ENCODE measurements around the gene EIF4A2.
A peak's percentile ranks its signal among the peaks of the same experiment; 100 is the strongest.

The EIF4A2 gene

DNA sequence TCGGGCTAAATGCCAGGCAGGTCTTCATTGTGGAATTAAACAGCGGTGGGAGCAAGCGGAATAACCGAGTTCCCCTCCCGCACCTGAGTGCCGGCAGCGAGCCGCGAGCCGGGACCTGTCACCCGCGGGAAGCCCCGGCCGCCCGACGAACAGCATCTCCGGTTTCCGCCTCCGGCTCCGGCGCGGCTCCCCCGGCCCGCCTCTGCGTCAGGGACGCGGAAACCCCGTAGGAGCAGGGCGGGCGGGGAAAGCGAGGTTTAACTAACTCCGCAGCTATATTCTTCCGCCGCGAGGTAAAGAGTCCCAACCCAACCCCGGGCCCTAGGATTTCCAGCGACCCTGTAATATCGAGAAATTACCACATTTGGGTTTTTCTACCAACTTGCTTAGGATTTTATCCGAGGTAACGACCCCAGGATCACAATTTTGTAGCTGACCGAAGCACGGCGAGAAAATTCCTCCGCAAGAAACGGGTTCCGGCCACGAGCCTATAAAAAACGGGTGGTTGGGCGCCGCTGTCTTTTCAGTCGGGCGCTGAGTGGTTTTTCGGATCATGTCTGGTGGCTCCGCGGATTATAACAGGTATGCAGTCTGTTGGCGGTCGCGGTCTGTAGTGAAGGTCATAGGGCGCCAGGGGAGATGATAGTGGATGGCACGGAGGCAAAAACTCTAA lies at the start of gene EIF4A2:
EIF4A2 (plus strand) TSS at position 520 of the 673 bp plus-strand sequence; CDS start at position 554, 34 bp downstream.
- DNase-seq (ENCODE audit: low read depth): peak; percentile 82

DNA sequence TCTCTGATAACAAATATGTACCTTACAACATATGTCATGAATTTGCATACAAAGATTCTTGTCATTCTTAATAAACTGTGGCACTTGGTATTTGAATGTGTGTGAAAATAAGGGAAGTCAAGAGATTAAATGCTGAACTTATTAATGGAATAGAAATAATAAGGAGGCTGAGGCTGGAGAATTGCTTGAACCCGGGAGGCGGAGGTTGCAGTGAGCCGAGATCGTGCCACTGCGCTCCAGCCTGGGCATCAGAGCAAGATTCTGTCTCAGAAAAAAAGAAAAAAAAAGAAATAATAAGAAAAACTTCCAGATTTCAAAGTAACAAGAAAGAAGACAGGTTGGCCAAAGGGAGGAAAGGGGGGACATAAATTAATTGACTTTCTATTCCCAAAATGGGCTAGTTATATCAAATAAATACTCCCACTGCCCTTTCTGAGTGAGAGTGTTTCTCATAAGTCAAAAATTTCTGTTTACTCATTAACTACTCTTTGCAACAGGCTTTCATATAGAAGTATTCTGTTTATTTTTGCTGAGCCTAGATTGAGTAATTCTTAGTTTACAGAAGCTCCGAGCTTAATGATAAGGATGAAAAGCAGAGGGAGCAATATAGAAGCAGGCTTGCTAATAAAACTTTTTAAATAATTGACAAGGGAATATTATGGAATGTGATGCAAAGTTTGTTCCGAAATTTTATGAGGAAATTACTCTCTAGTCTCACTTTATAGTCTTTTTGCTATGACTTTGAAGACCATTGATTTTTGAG lies 40.6 kb upstream of the EIF4A2 start:
- peak; percentile 17 for DNase-seq (ENCODE audit: low read depth)

DNA sequence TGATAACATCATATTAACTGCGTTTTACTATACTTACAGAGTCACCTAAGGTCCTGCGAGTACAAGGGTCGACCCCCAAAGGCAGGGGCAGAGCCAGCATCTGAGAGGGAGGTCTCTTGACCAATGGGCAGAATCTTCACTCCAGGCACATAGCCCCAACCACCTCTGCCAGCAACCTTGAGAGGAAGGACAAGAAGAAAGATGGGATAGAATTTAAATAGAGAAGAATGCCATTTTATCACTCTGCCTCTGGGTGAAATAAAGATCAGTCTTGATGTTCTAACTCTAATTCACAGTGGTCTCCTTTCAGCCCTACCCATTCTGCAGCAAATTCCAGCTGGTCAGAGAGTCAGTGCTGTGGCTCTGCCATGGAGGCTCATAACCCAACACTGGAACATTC lies 39.7 kb upstream of the EIF4A2 start:
- no peak for DNase-seq (ENCODE audit: low read depth)

DNA sequence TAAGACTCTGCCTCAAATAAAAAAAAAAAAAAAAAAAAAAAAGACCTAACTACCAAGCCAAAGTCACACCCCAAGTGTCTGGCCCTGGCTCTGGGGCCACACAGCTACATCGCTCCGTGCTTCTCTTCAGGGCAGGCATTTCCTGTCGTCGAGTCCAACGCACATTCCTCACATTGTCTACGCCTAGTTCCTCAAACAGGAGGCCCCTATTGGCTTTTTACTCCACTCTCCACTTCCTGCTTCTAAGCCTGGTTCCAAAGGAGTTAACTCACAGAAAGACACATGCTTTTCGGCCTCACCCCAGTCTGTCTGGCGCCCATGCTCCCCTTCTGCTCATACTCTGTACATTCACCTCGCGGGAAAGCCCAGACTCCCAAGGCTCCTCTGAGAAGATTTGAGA lies 37.4 kb upstream of the EIF4A2 start:
- peak; percentile 82 for DNase-seq (ENCODE audit: low read depth)

DNA sequence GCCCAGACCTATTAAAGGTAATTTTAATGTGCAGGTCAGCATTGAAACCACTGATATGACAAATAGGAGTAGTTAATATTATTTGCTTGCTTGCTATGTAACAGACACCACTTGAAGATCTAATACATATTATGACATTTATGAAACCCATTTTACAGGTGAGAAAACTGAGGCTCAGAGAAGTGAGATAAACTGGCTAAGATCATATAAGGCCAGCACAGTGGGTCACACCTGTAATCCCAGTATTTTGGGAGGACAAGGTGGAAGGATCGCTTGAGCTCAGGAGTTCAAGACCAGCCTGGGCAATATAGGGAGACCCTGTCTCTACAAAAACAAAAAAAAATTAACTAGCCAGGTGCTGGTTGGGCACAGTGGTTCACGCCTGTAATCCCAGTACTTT lies 33.1 kb upstream of the EIF4A2 start:
- no peak for DNase-seq (ENCODE audit: low read depth)

DNA sequence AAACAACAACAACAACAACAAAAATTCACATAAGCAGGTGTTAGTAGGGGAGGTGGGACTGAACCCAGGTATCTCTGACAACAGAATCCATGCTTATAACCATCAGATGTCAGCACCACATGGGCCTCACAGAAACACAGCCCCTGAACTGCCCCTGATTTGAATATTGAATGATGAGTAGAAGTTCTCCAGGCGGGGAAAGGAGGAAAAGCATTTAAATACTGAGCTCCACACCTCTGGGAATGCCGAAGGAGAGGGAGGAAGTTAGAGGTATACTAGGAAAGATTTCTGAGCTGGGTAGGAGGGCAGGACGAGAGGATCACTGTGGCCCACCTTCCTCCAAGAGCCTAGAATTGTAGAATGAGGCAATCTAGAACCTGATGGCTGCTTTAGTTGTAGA lies 31.9 kb upstream of the EIF4A2 start:
- DNase-seq (ENCODE audit: low read depth): no peak

DNA sequence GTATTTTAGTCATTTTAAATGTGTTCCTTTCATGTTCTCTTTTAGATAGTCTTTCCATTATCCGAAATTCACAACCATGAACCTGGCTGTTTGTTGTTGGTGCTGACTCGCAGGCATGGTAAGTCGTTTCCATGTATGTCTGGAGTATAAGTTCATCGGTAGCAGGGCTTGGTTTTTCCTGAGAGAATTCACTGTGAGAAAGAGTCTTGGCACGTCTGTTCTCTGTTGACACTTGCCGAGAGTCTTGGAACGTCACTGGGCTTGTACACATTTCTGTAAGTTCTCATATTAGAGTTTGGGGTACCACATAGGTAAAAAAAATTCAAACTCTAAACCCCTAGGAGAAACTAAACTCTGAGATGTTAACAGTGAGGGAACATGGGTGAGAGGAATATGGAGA lies 29.4 kb upstream of the EIF4A2 start:
- no peak for DNase-seq (ENCODE audit: low read depth)

DNA sequence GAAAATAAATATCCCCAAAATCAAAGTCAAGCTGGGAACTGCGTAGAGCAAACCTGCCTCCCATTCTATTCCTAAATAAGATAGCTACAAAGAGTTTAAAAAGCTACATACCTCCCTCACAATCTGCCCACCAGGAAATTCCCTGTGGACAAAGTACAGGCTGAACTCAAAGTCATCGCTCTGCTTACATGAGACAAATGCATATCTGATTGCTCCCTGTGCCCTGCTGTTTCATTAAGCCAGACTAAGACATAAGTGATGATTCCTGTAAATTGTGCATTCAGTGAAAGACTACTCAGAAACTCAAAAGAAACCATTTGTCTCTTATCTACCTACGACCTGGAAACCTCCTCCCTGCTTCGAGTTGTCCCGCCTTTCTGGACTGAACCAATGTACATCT lies 28.5 kb upstream of the EIF4A2 start:
- DNase-seq (ENCODE audit: low read depth): no peak

DNA sequence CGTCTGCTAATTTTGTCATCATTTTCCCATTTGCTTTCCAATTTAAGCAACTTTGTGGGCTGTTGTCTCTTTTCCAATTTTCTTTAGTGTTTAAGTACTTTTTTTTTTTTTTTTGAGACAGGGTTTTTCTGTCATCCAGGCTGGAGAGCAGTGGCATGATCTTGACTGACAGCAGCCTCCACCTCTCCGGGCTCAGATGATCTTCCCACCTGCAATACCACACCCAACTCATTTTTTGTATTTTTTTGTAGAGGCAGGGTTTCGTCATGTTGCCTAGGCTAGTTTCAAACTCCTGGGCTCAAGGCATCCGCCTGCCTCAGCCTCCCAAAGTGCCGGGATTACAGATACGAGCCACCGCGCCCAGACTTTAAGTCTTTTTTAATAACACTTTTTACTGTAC lies 26.2 kb upstream of the EIF4A2 start:
- no peak for DNase-seq (ENCODE audit: low read depth)

DNA sequence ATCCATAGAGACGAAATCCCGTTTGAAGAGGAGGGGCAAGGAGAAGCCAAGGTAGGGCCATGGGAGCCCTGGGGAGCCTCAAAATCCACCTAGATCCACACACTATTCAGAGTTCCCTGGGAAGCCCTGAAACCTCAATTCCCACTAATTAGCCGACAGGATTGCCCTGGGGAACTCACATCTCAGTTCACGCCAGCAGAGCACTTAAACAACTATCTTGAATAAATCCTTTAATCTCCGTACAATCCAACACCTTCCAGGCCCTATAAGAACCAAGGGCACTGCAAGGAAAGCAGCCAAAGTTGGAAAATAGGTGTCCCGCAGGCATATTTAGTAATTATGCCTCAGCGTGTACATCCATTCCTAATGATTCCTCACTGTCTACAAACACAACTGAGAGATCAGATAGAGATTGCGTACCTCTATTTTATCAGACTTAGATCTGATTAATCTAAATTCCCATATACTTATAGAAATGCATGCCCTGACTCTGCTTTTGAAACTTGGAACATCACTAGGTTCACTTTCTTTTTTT lies 25.6 kb upstream of the EIF4A2 start:
- no peak for DNase-seq (ENCODE audit: low read depth)

DNA sequence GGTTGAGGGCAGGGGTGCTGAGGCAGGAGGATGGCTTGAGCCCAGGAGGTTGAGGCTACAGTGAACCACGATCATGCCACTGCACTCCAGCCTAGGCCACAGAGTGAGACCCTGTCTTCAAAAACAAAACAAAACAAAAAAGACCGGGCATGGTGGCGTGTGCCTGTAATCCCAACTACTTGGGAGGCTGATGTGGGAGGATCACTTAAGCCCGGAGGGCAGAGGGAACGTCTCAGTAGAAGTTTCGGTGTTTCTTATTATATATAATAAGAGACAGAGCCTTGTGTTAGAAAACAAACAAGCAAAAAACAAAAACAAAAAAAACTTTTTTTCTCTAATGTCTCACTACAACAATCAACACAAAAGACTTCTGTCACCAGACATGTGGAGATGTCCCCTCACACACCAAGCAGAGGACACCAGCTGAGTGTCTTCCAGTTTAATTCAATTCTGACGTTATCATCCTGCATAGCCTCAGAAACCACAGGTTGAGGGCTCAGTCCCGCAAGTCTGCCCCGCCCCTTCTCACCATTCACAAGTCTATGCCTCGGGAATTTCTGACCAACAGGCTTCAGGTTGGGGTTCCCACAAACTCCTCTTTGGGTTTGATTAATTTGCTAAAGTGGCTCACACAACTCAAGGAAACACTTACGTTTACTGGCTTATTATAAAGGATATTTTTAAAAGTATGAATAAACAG lies 24.0 kb upstream of the EIF4A2 start:
- no peak for DNase-seq (ENCODE audit: low read depth)

DNA sequence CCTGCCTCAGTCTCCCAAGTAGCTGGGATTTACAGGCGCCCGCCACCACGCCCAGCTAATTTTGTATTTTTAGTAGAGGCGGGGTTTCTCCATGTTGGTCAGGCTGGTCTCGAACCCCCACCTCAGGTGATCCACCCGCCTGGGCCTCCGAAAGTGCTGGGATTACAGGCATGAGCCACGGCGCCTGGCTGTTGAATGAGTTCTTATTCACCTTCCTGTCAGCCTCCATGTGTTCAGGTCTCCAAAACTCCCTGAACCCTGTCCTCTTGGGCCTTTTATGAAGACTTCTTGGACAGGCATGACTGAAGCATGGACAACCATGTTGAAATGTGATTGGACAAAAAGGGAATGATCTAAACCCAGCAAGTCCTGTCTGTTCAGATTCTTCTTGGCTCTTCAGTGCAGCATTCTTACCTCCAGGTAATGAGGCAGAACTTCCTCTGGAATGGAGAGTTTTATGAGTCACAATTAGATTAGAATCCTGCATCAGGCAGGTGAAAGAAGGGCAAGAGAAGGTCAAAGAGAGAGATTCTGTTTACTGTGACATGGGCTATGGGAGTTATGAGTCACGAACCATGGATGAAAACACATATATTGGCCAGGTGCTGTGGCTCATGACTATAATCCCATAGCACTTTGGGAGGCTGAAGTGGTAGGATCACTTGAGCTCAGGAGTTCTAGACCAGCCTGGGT lies 23.1 kb upstream of the EIF4A2 start:
- no peak for DNase-seq (ENCODE audit: low read depth)

DNA sequence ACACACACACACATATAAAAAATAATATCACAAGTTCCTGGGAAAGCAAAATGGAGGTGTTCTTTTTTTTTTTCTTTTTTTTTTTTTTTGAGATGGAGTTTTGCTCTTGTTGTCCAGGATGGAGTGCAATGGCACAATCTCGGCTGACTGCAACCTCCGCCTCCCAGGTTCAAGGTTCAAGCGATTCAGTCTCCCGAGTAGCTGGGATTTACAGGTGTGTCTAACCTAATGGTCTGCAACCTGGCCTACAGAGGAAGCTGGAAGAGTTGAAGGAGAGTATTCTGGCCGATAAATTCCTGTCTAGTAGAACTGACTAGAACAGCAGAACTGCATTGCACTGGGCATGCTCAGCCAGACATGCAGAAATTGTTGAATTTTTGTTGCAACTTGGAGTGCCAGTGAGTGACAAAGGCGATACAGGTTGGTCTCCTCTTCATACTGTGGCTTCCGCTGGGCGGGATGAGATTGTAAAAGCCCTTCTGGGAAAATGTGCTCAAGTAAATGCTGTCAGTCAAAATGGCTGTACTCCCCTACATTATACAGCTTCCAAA lies 22.4 kb upstream of the EIF4A2 start:
- no peak for DNase-seq (ENCODE audit: low read depth)

DNA sequence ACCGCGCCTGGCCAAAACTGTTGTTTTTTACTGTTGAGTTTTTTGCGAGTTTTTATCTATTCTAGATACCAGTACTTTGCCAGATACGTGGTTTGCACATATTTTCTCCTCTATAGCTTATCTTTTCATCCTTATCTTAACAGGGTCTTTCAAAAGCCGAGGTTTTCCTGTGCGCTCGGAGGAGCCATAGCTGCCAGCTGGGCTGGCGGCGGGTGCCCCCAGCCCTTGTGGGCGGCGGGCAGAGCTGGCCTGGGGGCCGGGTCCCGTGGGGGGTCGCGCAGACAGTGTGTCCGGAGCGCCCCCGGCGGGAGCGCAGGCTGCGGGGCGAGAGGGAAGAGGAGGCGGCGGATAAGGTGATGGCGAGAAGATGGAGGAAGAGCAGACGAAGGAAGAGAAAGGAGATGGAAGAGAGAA lies 11.1 kb upstream of the EIF4A2 start:
- peak; percentile 58 for DNase-seq (ENCODE audit: low read depth)

DNA sequence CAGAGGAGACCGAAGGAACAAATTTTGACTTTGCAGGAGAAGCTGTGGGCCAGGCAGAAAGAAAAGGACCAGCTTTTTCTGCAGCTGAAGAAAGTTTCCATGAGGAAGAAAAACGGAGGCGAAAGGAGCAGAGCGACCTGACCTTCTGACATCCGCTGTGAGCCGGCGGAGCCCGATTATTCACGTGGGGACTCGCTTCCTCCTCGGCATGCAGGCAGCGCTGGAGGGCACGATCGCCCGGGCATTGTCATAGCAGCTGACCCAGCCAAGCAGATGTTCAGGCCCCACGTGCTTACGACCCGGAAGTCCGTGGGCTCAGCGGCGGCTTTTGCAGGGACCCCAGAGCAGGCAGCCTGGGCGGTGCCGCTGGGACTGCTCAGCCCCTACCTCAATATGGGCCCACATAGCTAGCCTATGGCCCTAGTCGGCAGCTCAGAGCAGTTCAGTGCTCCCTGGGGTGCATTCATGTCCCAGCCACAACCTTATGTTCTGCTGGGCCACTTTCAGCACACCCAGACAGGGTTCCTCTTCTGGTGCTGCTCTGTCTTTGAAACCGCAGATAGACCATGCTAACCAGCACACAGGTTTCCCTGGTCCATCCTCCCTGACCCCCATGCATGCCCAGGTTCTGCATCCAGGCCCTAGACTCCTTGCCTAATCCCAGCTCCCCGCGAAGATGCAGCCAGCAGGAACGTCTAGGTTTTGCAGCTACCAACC lies 10.5 kb upstream of the EIF4A2 start:
- no peak for DNase-seq (ENCODE audit: low read depth)

DNA sequence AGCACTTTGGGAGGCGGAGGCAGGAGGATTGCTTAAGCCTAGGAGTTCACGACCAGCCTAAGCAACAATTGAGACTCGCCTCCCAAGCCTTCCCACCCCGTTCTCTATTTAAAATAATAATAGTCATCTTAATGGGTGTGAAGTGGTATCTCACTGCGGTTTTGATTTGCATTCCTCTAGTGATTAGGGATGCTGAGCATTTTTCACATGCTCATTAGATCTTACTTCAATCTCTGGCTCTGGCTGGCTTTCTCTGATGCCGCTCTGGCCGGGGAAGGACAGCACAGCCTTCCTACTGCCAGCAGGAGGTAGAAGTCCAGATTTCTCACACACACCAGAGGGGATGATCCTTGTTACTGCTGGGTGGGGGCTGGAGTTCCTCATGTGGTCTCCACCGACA lies 7.4 kb upstream of the EIF4A2 start:
- no peak for DNase-seq (ENCODE audit: low read depth)

DNA sequence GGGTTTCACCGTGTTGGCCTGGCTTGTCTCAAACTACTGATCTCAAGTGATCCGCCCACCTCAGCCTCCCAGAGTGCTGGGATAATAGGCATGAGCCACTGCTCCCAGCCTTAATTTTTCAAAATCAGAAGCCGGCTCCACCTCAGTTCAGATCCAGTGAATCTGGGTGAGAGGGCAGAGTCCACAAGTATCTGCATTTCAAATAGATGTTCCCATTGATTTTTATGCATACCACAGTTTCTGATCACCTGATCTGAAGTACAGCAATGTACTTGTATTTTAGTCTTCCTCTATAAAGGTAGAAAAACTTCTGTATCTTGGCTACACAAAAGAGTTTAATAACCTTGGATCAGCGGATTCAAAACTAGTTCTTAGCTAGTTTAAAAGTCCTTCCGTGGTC lies 4.2 kb upstream of the EIF4A2 start:
- no peak for DNase-seq (ENCODE audit: low read depth)

DNA sequence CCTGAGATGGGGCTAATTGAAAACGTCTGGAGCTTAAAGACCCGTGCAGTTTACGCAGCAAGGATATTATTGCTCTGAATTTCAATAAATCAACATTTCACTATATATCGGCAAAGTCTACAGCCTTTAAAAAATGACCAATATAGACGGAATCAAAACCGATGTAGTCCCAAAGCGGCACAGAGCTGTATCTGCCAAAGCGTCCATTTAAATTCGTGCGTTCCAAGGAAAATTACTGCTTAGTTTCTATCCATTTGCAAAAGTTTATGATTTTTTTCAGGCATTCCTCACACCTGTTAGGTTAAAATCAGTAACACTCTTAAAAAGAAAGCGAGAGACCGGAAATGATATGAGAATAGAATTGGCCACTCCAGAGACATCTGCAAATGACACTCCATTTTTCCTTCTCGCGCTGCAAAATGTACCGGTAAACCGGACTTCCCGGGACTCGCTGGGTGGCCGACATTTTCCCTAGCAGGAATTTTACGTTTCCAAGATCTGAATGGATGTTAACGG lies 777 bp upstream of the EIF4A2 start:
- DNase-seq (ENCODE audit: low read depth): no peak

DNA sequence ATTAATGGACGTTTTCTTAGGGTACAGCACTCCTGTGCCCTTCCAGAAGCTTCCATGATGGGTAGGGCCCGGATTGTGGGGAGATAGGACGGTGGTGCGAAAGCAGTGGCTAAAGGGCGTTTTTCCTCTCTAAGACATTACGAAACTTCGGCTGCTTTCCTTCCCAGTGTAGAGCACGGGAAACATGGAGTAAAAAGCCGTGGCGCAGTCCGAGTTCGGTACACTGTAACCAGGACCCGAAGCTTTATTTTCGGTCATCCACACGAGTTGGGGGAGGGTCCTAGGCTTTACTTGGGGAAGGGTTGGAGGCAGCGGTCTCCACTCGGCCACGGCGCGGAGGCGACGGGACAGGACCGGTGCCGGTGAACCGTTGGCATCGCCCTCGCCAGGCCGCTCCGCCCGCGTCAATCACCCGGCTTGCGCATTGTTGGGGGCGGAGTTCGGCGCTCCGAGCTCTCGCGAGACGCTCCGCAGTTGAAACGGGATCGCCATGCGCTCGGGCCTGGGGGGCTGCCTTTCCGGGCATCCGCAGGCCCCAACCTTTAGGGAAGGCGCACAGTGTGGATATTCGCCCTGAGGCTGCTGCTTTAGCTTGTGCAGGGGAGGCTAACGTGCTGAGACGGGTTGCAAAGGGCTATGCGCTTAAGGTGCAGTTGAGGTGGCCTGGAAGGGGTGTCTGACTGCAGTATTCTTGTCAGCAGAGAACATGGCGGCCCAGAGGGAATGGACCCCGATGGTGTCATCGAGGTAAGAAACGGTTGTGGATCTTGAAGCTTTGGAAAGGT lies 546 bp downstream of the EIF4A2 start:
- peak; percentile 65 for DNase-seq (ENCODE audit: low read depth)

DNA sequence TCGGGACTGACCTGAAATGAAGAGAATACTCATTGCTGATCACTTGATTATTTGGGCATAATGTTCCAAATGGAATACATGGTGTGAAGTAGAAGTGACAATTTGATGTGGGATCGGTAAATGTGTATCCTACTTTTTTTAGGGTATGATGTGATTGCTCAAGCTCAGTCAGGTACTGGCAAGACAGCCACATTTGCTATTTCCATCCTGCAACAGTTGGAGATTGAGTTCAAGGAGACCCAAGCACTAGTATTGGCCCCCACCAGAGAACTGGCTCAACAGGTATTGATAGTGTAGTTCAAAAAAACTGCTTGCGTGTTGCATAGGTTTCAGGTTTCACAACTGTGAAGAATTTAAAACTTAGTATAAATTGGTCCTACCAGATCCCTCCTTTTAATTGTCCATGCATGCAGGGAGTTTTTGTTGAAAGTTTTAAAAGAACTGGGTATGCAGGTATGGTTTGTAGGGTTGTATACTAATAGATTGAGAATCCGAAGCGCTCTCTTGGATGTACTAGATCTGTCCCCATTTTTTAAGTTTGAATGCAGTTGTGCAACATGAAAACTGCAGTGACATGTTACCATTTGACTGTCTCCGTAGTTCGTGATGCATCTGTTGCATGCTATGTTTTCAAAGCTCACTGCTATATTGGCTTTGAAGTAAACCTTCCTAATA lies 1.6 kb downstream of the EIF4A2 start:
- DNase-seq (ENCODE audit: low read depth): no peak

Measured in amniotic epithelial cell (primary cell).